Suprapubic skin (tissue), 4 donors: ENCODE results near the gene ZDHHC12. TPM values are rescaled to one million over a fixed set of nuclear protein-coding genes. Genes with fewer than 3 reads are reported as not detected.
A peak's percentile ranks its signal among the peaks of the same experiment; 100 is the strongest.

Experiments
- DNase-seq, 2 donors: peaks; one replicate each; pipeline ENCODE4 v3.0.0-alpha.2; 2019; ENCODE audit warnings: low spot score in 2 of 2
- H3K27ac ChIP-seq: fragments of 200-600 bp; sonication (generic); one replicate; pipeline ENCODE4 v1.5.1; 2019
- H3K27me3 ChIP-seq: fragments of 200-600 bp; sonication (generic); one replicate; pipeline ENCODE4 v1.5.1; 2019
- H3K36me3 ChIP-seq: fragments of 200-600 bp; sonication (generic); one replicate; pipeline ENCODE4 v1.5.1; 2019
- H3K4me1 ChIP-seq: fragments of 200-600 bp; sonication (generic); one replicate; pipeline ENCODE4 v1.5.1; 2019
- H3K4me3 ChIP-seq: fragments of 200-600 bp; sonication (generic); one replicate; pipeline ENCODE4 v1.5.1; 2019; ENCODE audit warnings: mild to moderate bottlenecking
- H3K9me3 ChIP-seq: fragments of 200-600 bp; sonication (generic); one replicate; pipeline ENCODE4 v1.5.1; 2019
- EP300 ChIP-seq: sonication (generic); formaldehyde crosslinking; IDR thresholded peaks from one replicate; pipeline ENCODE4 v1.6.1; 2017; ENCODE audit warnings: antibody characterized with exemption
- POLR2A ChIP-seq, 2 donors: fragments of 450-650 bp; IDR thresholded peaks; one replicate each; pipeline ENCODE4 v1.6.1; 2017; ENCODE audit warnings: antibody characterized with exemption in 2 of 2, mild to moderate bottlenecking in 2 of 2, moderate library complexity in 2 of 2
- POLR2AphosphoS5 ChIP-seq, 3 donors: sonication (generic); formaldehyde crosslinking; IDR thresholded peaks; one replicate each; pipeline ENCODE4 v1.6.1; 2017; ENCODE audit warnings: antibody characterized with exemption in 3 of 3
- WGBS: methylation state at CpG from one replicate; pipeline ENCODE4 v1.1.5; 2018; 5-methylcytosine and 5-hydroxymethylcytosine counted together
- total RNA-seq, 4 donors: library from RNA; depleted of rRNA; stranded (reverse); fragments of >200 nt; gene quantifications; one replicate each; pipeline ENCODE4 v1.1.0, GENCODE V29; 2016
- TF ChIP-seq, protein P1 (sequence below), 2 donors: fragments of 200-600 bp in 1 of 2; fragments of 450-650 bp in 1 of 2; sonication (generic) in 1 of 2; IDR thresholded peaks; one replicate each; pipeline ENCODE4 v1.5.1; 2016 to 2019; ENCODE audit warnings: antibody characterized with exemption in 2 of 2, mild to moderate bottlenecking in 1 of 2, moderate library complexity in 1 of 2

ZDHHC12 gene
- total RNA-seq, 4 donors from 2014 or later: 31.5 to 90.5 (median 75.0) TPM

- H3K4me1 ChIP-seq: no peaks in the 10 kb centered on the region
- peaks cover 55% of the 10 kb centered on the region for H3K36me3 ChIP-seq
- TF ChIP-seq POLR2AphosphoS5 (IDR thresholded peaks at IDR 0.05) (no peak), EP300 (no peak), POLR2A (IDR thresholded peaks at IDR 0.05) (no peak)
- TF ChIP-seq, protein P1, sequence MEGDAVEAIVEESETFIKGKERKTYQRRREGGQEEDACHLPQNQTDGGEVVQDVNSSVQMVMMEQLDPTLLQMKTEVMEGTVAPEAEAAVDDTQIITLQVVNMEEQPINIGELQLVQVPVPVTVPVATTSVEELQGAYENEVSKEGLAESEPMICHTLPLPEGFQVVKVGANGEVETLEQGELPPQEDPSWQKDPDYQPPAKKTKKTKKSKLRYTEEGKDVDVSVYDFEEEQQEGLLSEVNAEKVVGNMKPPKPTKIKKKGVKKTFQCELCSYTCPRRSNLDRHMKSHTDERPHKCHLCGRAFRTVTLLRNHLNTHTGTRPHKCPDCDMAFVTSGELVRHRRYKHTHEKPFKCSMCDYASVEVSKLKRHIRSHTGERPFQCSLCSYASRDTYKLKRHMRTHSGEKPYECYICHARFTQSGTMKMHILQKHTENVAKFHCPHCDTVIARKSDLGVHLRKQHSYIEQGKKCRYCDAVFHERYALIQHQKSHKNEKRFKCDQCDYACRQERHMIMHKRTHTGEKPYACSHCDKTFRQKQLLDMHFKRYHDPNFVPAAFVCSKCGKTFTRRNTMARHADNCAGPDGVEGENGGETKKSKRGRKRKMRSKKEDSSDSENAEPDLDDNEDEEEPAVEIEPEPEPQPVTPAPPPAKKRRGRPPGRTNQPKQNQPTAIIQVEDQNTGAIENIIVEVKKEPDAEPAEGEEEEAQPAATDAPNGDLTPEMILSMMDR (IDR thresholded peaks at IDR 0.05): no peak
- no peak overlapping the region for H3K4me3 ChIP-seq
- no peaks in the 10 kb centered on the region for H3K9me3 ChIP-seq
- 87% methylated on average over 20 of the region's 20 CpGs for WGBS
- no peaks in the 10 kb centered on the region for H3K27me3 ChIP-seq
- H3K27ac ChIP-seq: no peak overlapping the region
- no peak for DNase-seq
Observed at GRCh38 chr9:128742401-128742800, 18.5 kb upstream of the ZDHHC12 start.

- peaks cover 72% of the 10 kb centered on the region for H3K36me3 ChIP-seq
Observed at GRCh38 chr9:128735373-128735772, 11.4 kb upstream of the ZDHHC12 start.

DNA sequence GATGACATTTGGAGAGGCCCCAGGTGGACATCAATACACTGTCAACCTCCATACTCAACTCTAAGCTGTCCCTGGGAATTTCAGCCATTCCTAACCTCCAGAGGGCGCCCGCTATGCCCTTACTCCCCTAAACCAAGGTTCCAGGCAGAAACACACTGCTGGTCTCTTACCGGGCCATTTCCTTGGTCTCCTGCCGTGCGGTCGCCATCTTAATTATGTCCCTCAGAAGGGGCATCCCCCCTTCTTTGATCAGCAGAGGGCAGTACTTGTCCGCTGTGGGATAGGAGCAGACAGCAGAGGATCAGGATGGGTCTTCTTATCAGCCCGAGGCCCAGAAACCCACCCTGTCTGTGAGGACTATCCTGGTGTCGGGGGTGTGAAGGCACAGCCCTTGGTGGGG, 9.3 kb upstream of the ZDHHC12 start:
- Histone ChIP-seq H3K4me3 (no peak overlapping the region), H3K27ac (no peak overlapping the region), H3K4me1 (no peaks in the 10 kb centered on the region), H3K9me3 (no peaks in the 10 kb centered on the region), H3K27me3 (no peaks in the 10 kb centered on the region), H3K36me3 (peaks cover 65% of the 10 kb centered on the region)
- TF ChIP-seq POLR2AphosphoS5 (IDR thresholded peaks at IDR 0.05): no peak
- TF ChIP-seq, protein P1 (IDR thresholded peaks at IDR 0.05): peak; percentile 1 to 58
- no peak for DNase-seq
- 50% methylated on average over 9 of the region's 9 CpGs for WGBS

More at GRCh38 chr9:128735373-128735772, 11.4 kb upstream of the ZDHHC12 start:
- Histone ChIP-seq H3K4me3 (no peak overlapping the region), H3K27me3 (no peaks in the 10 kb centered on the region), H3K9me3 (no peaks in the 10 kb centered on the region), H3K27ac (no peak overlapping the region), H3K4me1 (no peaks in the 10 kb centered on the region)
- WGBS: 84% methylated on average over 2 of the region's 2 CpGs
- DNase-seq: no peak
- TF ChIP-seq EP300 (no peak), POLR2AphosphoS5 (IDR thresholded peaks at IDR 0.05) (no peak), POLR2A (IDR thresholded peaks at IDR 0.05) (no peak)
- TF ChIP-seq, protein P1 (IDR thresholded peaks at IDR 0.05): no peak

GRCh38 chr9:128732576-128732975, 8.6 kb upstream of the ZDHHC12 start:
- H3K27me3 ChIP-seq: no peaks in the 10 kb centered on the region
- no peaks in the 10 kb centered on the region for H3K9me3 ChIP-seq
- 90% methylated on average over 13 of the region's 13 CpGs for WGBS
- no peak for DNase-seq
- no peak for TF ChIP-seq POLR2AphosphoS5 (IDR thresholded peaks at IDR 0.05)
- peaks cover 61% of the 10 kb centered on the region for H3K36me3 ChIP-seq
- H3K4me3 ChIP-seq: no peak overlapping the region
- no peaks in the 10 kb centered on the region for H3K4me1 ChIP-seq
- H3K27ac ChIP-seq: no peak overlapping the region

- peaks cover 53% of the 10 kb centered on the region for H3K36me3 ChIP-seq
- no peaks in the 10 kb centered on the region for H3K27me3 ChIP-seq
- H3K27ac ChIP-seq: no peak overlapping the region
- DNase-seq: no peak
- H3K4me3 ChIP-seq: no peak overlapping the region
- TF ChIP-seq, protein P1 (IDR thresholded peaks at IDR 0.05): no peak
- no peak for TF ChIP-seq POLR2AphosphoS5 (IDR thresholded peaks at IDR 0.05)
- no peak for TF ChIP-seq POLR2A (IDR thresholded peaks at IDR 0.05)
- TF ChIP-seq EP300: no peak
- H3K9me3 ChIP-seq: no peaks in the 10 kb centered on the region
- no peaks in the 10 kb centered on the region for H3K4me1 ChIP-seq
- WGBS: 84% methylated on average over 8 of the region's 9 CpGs
Observed at GRCh38 chr9:128731691-128732090, 7.8 kb upstream of the ZDHHC12 start.

DNA sequence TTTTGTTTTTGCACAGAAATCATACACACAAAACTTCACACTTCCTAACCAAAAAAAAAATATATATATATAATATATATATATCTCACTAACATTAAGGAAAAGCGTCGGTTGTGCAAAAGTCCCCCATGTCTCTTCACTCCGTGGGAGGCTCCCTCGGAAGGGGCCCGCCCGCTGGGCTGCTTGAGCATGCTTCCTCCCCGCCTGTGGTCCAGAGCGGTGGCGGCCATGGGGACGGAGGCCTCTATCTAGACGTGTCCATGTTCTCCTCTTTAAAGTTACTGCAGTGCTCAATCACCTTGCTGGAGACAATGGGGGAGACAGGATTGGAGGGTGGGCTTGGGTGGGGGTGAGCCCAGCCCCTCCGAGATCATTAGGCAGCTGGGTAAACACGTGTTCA, 7.2 kb upstream of the ZDHHC12 start:
- no peaks in the 10 kb centered on the region for H3K27me3 ChIP-seq
- DNase-seq: no peak
- 82% methylated on average over 13 of the region's 13 CpGs for WGBS
- no peak overlapping the region for H3K27ac ChIP-seq
- peaks cover 51% of the 10 kb centered on the region for H3K36me3 ChIP-seq
- H3K4me3 ChIP-seq: no peak overlapping the region
- H3K4me1 ChIP-seq: no peaks in the 10 kb centered on the region
- no peaks in the 10 kb centered on the region for H3K9me3 ChIP-seq
- TF ChIP-seq, protein P1 (IDR thresholded peaks at IDR 0.05): no peak
- TF ChIP-seq POLR2AphosphoS5 (IDR thresholded peaks at IDR 0.05): no peak
- TF ChIP-seq EP300: no peak
- no peak for TF ChIP-seq POLR2A (IDR thresholded peaks at IDR 0.05)
